SW480 (cell line): Measurements from ENCODE around the gene GATB.

Source experiments
- DNase-seq: peaks from one replicate; pipeline ENCODE4 v3.0.0-alpha.2; 2016; ENCODE audit warnings: low spot score

GATB gene

DNA sequence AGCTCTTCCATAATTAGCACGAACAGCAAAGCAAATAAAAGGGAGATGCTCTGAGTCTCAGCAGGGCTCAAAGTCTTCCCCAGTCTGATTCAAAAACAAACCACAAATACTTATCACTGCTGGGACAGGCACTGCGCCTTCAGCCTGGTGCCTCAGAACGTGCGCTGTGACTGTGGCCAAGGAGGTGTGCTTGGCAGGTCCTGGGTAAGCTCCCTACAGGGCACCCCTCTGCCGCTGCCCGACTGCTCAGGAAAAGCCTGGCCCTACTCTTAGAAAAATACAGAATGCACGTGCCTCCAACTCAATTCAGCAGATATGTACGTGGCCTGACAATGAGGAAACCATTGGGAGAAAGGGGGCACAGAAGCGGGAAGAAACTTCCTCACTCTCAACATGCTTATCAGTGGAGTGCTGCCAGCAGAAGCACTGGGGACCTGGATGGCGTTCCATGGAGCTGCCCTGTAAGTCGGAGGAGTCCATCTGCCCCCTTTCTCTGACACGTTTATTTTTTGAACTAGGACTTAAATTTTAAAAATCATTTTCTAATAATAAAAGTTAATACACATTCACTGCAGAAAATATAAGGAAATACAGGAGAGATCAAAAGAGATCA lies 86.8 kb downstream of the GATB start:
- no peak for DNase-seq

DNA sequence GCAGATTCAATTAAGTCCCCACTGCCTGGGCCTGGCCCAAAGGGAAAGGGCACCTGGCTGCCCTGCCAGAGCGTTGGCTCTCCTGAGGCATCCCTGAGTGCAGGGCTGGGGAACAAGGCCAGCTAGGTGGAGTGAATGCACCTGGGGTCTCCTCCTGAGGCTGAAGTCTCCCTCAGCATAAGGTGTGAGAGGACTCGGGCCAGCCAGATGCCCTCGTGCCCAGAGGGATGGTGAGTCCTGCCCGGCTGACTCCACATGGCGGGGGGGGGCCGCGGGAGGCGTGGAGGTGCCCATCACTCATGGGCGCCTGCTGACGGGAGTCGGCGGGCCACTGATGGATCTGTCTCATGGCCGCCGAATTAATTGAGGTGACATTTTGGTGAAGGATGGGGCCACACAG lies 87.8 kb downstream of the GATB start:
- no peak for DNase-seq

DNA sequence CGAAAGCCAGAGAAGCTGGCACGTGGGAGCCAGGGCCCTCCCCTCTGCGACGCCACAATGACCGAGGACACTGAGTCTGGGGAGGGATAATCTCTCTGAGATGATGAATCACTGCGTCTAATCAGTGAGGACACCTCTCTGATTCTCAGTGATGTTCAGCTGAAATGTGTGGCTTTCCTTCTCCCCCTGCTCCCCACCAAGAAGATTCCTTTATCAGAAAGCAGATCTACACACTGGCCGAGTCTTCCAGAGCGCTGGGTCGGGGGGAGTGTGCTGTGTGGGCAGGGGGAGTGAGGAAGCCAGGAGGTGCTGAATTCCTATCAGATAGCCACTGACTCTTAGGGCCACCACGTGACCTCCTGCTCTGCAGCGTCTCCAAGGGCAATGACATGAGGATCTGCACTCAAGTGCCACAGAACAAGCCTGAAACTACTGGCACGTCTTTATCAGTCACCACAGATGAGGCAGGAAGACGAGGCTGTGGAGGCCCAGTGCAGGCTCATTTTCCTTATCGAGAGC lies 89.2 kb downstream of the GATB start:
- no peak for DNase-seq

DNA sequence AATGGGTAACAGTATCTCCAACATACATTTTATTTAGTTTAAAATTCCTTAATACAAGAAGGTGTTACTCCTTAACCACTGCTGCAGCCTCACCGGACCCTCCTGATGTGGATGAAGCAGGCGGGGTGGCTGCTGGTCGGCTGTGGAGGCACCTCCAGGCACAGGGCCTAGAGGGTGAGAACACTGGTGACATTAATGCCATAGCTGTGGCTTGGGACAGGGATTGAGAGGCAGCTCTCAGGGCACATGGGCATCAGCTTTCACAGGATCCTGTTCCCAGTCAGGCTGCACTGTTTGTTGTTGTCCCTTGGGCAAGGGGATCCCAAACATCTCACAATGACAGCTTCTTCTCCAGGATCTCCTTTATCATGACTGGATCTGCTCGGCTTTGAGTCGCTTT lies 90.0 kb downstream of the GATB start:
- no peak for DNase-seq

DNA sequence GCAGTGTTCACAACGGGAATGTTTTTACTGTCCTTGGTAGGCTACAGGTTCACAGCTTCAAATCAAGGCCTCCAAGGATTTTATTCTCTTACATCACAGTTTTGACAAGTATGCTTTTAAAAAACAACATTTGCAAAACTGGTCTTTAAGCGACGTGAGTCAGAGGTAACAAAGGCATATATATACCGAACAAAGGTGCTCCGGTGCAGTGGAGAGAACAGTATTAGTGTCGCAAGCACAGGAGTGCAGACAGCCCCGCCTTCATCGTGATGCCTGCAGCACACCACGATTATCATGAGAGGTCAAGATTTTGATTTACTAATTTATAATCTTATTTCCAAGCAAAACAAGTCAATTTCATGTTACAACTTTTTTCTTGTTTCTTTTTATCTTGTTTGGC lies 90.8 kb downstream of the GATB start:
- no peak for DNase-seq

GRCh38 chr4:151668689-151669402 lies 92.0 kb downstream of the GATB start:
- no peak for DNase-seq

- DNase-seq, result no peak
These were observed 93.1 kb downstream of the GATB start for GRCh38 chr4:151667666-151668065.

GRCh38 chr4:151667048-151667447 lies 93.8 kb downstream of the GATB start:
- no peak for DNase-seq

- no peak for DNase-seq
These were observed 94.3 kb downstream of the GATB start for GRCh38 chr4:151666501-151666900.

- DNase-seq, result no peak
These were observed 95.1 kb downstream of the GATB start for GRCh38 chr4:151665785-151666127.

- no peak for DNase-seq
These were observed 95.6 kb downstream of the GATB start for GRCh38 chr4:151665022-151665784.

DNA sequence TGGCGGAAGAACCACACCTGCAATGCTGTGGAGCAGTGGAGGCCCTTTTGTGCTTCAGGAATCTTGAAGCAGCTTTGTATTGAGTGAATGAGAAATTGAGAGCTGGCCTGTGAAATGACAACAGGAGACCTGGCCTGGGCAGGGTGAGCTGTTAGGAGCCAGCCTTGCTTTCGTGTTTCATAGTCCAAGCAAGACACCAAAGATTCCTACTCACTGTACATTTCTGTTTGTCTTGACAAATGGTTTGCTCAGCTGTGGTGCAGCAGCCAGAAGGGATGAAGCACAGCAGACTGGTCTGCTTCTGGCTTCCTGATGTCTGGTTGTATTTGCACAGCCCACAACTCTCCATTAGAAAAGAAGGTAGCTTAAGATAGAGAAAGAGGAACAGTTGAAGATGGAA lies 96.5 kb downstream of the GATB start:
- DNase-seq, result no peak

GRCh38 chr4:151663109-151663508 lies 97.7 kb downstream of the GATB start:
- no peak for DNase-seq

GRCh38 chr4:151661873-151662272 lies 98.9 kb downstream of the GATB start:
- DNase-seq, result no peak

GRCh38 chr4:151660676-151661075 lies 100.1 kb downstream of the GATB start:
- no peak for DNase-seq

DNA sequence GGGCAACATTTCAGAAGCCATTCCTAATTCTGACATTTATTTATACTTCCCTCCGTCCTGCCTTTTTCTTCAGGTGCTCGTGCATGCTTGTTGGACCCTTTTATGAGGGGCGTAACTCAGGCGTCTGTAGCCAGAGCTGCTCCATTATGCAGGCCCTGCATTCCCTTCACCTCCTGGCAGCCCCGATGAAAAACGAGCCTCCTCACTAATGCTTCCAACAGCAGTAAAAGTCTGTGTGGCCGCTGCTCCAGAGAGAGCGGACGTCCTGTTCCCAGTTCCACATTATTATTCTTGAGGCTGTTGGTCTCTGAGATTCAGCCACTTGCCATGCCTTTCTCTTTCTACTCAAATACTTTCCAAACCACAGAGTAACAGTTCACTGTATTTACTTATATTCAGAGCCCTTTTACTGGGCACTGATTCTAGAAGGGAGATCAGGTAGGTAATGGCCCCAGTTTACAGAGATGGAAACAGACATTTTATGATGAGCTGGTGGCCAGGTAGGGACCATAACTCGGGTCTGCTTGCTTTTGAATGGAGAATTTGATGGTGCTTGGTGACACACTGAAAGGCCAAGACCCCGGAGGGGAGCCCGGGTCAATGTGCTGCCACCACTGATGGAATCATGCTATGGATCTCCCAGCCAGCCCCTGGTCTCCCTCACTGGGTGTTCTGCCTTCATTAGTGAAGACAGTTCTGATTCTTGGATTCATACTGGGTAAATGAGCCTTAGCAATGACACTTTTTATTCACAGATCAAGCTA lies 101.0 kb downstream of the GATB start:
- no peak for DNase-seq

DNA sequence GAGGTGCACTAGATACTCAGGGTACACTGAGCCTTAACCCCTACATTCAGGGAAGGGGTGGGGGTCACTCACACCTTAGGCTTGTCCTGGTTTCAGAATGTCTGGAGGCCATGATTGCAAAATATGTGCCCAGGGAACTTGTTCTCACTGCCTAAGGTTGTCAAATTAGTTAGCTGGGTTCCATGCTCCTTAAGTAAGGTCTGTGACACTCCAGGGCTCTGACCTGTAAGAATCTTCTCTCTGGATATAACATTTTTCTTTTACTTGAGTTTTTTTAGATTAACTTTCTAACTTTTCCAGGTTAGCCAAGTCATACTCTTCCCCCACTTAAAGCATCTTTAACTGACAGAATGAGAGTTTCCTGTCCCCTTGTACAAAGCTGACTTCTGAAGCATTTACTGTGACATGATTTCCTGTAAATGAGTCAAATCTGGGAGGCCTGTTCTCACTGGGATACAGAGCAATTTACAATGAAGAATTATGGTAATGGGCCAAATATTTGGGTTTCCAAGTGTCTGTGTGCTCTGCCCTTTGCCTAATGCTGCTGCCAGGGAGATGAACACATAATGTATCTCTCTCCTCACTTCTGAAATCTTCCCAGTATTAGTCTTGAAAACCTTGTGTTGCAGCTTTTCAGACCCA lies 101.7 kb downstream of the GATB start:
- no peak for DNase-seq

DNA sequence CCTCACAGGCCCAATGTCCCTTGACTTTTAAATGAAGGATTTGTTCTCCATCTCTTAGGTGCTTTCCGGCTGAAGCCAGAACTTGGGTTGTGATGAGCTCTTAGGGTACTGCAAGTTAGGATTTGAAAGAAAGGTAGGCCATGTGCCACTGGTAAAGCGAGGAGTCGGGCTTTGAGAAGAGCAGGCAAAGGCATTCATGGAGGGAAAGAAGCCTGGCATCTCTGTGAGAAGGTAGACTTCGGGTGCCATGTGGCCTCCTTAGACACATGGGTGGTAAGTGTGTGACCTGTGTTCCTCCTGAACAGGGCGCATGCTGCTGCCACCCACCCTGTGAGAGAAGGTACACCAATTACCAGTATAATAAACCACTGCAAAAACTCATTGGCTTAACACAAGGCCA lies 102.9 kb downstream of the GATB start:
- no peak for DNase-seq

GRCh38 chr4:151656058-151656457 lies 104.7 kb downstream of the GATB start:
- no peak for DNase-seq

- no peak for DNase-seq
These were observed 107.3 kb downstream of the GATB start for GRCh38 chr4:151653548-151653918.

GRCh38 chr4:151652841-151653547 lies 107.8 kb downstream of the GATB start:
- no peak for DNase-seq
